ENCODE data around the gene UNC13D. TPM values are rescaled to one million over a fixed set of nuclear protein-coding genes. Genes with fewer than 3 reads are reported as not detected.
A peak's percentile ranks its signal among the peaks of the same experiment; 100 is the strongest.

The UNC13D gene
- total RNA-seq, 1 experiment from 2014 or later: 3.5 TPM

DNA sequence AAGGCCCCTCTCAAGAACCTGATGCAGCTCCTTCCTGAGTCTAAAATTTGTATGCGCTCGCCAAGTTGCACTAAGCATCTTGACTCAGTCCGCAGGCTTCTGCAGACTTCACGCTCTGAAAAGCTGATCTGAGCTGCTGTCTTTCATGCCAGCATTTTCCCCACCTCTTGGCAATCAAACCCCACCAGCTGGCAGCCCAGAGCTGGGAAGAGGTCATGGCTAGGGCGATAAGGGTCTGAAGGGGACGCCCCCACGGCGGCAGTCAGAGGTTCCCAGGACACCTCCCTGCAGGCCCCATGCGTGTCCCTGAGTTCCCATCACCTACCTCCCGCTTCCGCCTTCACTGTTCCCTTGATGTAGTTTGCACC is 5.1 kb upstream of the UNC13D start:
- ChIA-PET POLR2A (interaction anchor here (1.4 kb wide), 1 partner anchor 84 kb away, joined by 4 read pairs; the partner anchor contains the start of gene GALK1), CTCF (interaction anchor here (0.6 to 2.2 kb wide), 8 partner anchors 8 to 257 kb away, joined by 3 to 9 read pairs (median 5); no protein-coding TSS in a partner anchor)
- intact Hi-C loops (cut with micrococcal nuclease): loop anchor here (2.0 kb wide), 1 partner anchor 76 kb away; no protein-coding TSS in a partner anchor

DNA sequence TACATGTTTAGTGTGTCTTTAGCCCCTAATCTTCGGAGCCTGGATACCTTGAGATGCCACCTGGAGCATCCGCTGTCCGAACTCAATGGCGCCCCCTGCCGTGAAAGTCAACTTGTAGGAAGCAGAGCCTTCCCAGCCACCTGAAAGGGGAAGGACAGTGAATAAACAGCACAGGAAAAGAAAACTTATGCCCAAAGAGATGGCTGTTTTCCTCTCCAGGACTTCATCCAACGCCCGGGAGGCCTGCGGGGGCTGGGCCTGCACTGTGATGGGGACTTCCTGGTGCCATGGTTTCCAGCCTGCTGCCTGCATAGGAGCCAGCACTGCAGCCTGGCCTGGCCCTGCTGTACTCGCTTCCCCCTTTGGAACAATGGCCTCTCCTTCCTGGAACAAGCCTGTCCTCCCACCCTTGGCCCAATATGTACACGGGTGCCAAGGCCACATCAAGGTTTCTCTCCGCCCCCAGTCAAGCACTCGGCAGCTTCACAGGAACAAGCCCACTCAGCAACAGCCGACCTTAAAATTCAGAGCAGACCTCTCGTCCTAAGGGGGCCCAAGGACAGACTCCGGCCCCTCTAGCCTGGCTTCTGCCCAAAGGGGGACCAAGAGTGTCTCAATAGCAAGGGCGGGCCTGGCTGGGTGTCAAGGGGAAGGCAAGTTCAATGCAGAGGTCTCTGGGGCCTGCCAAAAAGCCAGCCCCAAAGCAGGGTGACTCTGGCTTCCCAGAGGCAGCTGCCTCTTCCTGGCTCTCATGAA is 4.5 kb upstream of the UNC13D start:
- intact Hi-C loops (cut with micrococcal nuclease): loop anchor here (2.0 kb wide), 1 partner anchor 76 kb away; no protein-coding TSS in a partner anchor
- H3K9me3 Mint-ChIP-seq (ENCODE audit: unreplicated experiment): no peaks in the 10 kb centered on the region
- ChIA-PET POLR2A (interaction anchor here (1.0 to 2.1 kb wide), 4 partner anchors 50 to 84 kb away, joined by 3 to 7 read pairs (median 4); partner anchors contain the start of gene GALK1), CTCF (interaction anchor here (0.6 to 2.2 kb wide), 10 partner anchors 9 to 122 kb away, joined by 3 to 9 read pairs (median 5); partner anchors contain the start of gene TRIM65)
- peaks cover 82% of the 10 kb centered on the region for H3K36me3 Mint-ChIP-seq (ENCODE audit: insufficient read depth, unreplicated experiment)
- no TSS peak for BruUV-seq (replicated peaks)
- TF ChIP-seq, protein P1, sequence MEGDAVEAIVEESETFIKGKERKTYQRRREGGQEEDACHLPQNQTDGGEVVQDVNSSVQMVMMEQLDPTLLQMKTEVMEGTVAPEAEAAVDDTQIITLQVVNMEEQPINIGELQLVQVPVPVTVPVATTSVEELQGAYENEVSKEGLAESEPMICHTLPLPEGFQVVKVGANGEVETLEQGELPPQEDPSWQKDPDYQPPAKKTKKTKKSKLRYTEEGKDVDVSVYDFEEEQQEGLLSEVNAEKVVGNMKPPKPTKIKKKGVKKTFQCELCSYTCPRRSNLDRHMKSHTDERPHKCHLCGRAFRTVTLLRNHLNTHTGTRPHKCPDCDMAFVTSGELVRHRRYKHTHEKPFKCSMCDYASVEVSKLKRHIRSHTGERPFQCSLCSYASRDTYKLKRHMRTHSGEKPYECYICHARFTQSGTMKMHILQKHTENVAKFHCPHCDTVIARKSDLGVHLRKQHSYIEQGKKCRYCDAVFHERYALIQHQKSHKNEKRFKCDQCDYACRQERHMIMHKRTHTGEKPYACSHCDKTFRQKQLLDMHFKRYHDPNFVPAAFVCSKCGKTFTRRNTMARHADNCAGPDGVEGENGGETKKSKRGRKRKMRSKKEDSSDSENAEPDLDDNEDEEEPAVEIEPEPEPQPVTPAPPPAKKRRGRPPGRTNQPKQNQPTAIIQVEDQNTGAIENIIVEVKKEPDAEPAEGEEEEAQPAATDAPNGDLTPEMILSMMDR (IDR thresholded peaks at IDR 0.05; ENCODE audit: unreplicated experiment): peak; percentile 61
- H3K27me3 Mint-ChIP-seq (ENCODE audit: insufficient read depth, unreplicated experiment): no peaks in the 10 kb centered on the region
- H3K27ac Mint-ChIP-seq (ENCODE audit: low read depth, unreplicated experiment): peak overlapping the region; percentile 19
- H3K4me3 Mint-ChIP-seq (ENCODE audit: unreplicated experiment): no peak overlapping the region
- peak; percentile 71 for DNase-seq (ENCODE audit: unreplicated experiment)
- peaks cover 21% of the 10 kb centered on the region for H3K4me1 Mint-ChIP-seq (ENCODE audit: insufficient read depth, unreplicated experiment)

More for the DNA sequence above, 5.1 kb upstream of the UNC13D start:
- TF ChIP-seq, protein P1 (IDR thresholded peaks at IDR 0.05; ENCODE audit: unreplicated experiment): no peak
- no TSS peak for BruUV-seq (replicated peaks)
- Mint-ChIP-seq H3K4me1 (ENCODE audit: insufficient read depth, unreplicated experiment) (peaks cover 25% of the 10 kb centered on the region), H3K27me3 (ENCODE audit: insufficient read depth, unreplicated experiment) (no peaks in the 10 kb centered on the region), H3K9me3 (ENCODE audit: unreplicated experiment) (no peaks in the 10 kb centered on the region), H3K27ac (ENCODE audit: low read depth, unreplicated experiment) (peak overlapping the region; percentile 19), H3K36me3 (ENCODE audit: insufficient read depth, unreplicated experiment) (peaks cover 83% of the 10 kb centered on the region), H3K4me3 (ENCODE audit: unreplicated experiment) (no peak overlapping the region)
- no peak for DNase-seq (ENCODE audit: unreplicated experiment)

DNA sequence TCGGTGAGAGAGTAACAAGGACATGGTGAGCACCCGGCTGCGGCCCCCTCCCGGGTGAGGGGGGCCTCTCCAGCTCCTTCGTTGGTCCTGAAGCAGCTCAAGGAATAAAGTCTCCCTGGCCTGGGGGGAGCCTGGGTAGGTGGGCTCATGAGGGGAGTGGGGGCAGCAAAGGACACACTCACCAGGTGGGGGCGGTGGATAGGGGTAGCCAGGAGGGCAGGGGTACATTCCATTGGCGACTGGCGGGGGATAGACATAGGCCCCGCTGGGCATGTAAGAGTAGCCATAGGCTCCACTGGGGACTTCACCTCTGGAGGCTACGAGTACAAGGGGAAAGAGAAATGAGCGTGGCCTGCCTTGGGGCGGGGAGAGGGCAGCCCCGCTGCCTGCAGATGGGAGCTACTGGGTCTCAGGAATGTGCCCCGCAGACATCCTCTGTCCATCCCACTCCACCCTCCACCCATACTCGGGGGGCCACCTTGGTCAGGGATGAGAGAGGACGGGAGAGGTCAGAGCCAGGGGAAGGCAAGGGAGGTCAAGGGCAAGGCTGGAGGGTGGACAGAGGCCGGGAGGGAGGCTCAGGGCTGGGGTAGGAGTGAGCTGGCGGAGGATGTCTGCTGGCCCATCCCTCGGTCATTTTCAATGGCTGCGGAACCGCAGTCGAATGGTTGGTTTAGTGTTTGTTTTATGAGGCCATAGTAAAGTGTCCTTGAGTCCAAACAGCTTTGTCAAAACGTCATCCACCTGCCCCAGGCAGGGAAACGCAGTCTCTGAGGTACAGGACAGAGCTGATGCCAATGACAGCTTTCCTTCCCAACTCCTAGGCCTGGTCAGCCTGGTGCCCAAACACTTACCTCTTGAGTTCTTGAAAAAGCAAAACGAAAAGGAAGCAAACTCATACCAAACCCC is 3.7 kb upstream of the UNC13D start:
- no peak overlapping the region for H3K4me3 Mint-ChIP-seq (ENCODE audit: unreplicated experiment)

More for the DNA sequence above, 3.7 kb upstream of the UNC13D start:
- Mint-ChIP-seq H3K36me3 (ENCODE audit: insufficient read depth, unreplicated experiment) (peaks cover 74% of the 10 kb centered on the region), H3K4me1 (ENCODE audit: insufficient read depth, unreplicated experiment) (peaks cover 14% of the 10 kb centered on the region), H3K9me3 (ENCODE audit: unreplicated experiment) (no peaks in the 10 kb centered on the region), H3K27ac (ENCODE audit: low read depth, unreplicated experiment) (no peak overlapping the region), H3K27me3 (ENCODE audit: insufficient read depth, unreplicated experiment) (no peaks in the 10 kb centered on the region)
- DNase-seq (ENCODE audit: unreplicated experiment): no peak
- CTCF ChIA-PET: interaction anchor here (0.6 to 1.8 kb wide), 11 partner anchors 9 to 543 kb away, joined by 3 to 9 read pairs (median 5); partner anchors contain the start of genes TRIM65 and UNK
- no TSS peak for BruUV-seq (replicated peaks)
- POLR2A ChIA-PET: interaction anchor here (0.6 to 2.1 kb wide), 9 partner anchors 25 to 380 kb away, joined by 3 to 7 read pairs (median 4); partner anchors contain the start of genes GALK1 and TRIM65
- TF ChIP-seq, protein P1 (IDR thresholded peaks at IDR 0.05; ENCODE audit: unreplicated experiment): no peak
- intact Hi-C loops (cut with micrococcal nuclease): loop anchor here (2.0 kb wide), 1 partner anchor 75 kb away; no protein-coding TSS in a partner anchor
